Stimulated activated CD4-positive, alpha-beta T cell treated with anti-CD3 and anti-CD28 coated beads, Interleukin-4, amount 100 ng/mL, for 1 hour (primary cell): ENCODE data around the gene OOSP1.
"Not testable (repeated sequence)": the region's sequence is repeated elsewhere in the genome, so short reads cannot be mapped to it uniquely, and the experiment has no call there.

Experiments used
- DNase-seq: peaks from one replicate; pipeline ENCODE4 v3.0.0-alpha.2; 2020

The OOSP1 gene, protein sequence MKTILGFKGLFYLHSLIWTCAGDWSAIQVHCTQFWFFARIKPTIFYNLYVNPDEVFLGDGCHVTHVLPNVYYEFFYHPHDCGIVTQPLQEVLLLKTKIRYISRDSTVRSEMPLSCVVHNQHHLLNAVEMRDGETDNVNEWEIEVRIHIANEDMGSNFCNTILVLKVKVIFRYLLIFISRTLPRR

DNA sequence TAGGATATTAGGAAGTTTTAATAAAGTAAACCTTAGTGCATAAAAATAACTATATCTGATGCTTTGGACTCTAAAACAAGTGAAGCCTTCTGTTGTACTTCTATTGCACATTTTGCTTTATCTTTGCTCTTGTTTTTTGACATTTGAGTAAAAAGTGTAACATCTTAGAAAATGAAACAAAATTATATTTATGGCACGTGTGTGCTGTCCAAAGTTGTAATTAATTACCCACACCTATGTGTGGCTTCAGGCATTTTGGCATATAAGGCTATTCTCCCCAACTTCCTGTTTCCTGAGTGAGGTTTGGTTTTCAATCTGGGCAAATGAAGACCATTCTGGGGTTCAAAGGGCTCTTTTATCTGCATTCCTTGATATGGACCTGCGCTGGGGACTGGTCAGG is at the start of gene OOSP1:
TSS of gene OOSP1 (plus strand) at position 301 of the 400 bp plus-strand sequence. CDS start at position 324, 23 bp downstream.
- no peak for DNase-seq

DNA sequence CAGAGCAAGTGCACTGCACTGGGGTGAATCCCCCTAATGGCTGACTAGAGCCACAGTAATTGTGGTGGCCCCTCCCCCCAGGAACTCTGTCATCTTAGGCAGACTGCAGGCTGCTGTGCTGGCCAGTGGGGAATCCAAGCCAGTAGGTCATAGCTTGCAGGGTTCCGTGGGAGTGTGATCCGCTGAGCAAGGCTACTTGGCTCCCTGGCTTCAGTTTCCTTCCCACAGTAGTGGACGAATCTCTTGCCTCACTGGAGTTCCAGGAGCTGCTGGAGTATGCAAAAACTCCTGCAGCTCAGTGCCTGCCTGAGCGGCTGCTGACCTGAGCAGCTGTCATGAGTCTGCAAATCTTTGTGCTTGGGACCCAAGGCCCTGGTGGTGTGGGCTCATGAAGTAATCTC is 46.5 kb upstream of the OOSP1 start:
- no peak for DNase-seq

DNA sequence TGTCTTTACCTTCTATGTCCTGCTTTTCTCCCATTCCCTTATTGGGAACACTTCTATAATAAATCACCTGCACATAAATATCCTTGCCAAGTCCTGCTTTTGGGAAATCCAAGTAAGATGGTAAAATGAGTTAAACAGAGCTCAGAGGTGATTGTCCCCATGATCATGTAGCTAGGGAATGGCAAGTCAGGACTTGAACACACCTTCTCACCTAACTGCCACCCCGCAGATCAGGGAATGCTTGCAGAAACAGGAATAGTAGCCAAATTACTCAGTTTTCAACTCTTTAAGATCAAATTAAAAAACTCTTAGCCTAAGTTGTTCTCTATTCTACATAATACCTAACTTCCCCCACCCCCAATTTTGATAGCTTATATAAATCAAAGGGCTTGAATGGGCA is 43.6 kb upstream of the OOSP1 start:
- DNase-seq = no peak

DNA sequence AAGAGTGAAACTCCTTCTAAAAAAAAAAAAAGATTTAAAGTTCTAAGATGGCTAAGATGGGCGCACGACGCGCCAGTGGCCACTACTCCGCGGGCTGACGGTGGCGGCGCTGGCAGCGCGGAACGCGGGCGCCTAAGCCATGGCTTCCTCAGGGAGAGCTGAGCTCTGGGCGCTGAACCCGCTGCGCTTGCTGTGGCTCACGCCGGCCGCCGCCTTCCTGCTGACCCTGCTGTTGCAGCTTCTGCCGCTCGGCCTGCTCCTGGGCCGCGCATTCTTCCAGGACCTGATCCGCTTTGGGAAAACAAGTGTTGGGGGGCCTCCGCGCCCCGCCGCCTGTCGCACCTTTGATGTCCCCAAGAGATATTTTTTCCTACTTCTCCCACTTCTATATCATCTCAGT is 40.2 kb upstream of the OOSP1 start:
- DNase-seq = no peak

DNA sequence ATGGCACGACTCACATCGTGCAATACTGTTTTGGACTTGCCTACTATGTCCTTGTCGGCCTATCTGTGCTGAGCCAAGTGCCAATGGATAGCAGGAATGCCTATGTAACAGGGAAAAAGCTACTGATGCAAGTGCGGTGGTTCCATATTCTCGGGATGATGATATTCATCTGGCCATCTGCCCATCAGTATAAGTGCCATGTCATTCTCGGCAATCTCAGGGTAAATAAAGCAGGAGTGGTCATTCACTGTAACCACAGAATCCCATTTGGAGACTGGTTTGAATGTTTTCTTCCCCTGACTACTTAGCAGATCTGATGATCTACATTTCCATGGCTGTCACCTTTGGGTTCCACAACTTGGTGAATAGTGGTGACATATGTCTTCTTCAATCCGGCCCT is 39.6 kb upstream of the OOSP1 start:
- no peak for DNase-seq

DNA sequence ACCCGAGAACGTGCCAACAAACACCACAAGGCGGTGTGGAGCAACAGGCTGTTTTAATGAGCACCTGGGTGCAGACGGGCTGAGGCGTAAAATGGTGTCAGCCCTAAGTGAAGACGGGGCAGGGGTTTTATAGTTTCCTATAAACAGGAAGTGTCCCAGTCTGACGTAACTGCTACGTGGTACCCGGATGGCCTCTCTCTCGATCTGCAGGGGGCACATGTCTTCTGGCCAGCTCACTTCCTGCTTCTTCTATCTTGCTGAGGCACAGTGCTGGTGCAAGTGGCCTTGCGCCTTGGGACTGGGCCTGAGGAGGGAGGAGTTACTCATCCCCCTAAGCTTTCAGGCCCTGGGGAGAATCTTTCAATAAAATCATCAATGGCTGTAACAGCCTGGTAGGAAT is 38.7 kb upstream of the OOSP1 start:
- DNase-seq = no peak

DNA sequence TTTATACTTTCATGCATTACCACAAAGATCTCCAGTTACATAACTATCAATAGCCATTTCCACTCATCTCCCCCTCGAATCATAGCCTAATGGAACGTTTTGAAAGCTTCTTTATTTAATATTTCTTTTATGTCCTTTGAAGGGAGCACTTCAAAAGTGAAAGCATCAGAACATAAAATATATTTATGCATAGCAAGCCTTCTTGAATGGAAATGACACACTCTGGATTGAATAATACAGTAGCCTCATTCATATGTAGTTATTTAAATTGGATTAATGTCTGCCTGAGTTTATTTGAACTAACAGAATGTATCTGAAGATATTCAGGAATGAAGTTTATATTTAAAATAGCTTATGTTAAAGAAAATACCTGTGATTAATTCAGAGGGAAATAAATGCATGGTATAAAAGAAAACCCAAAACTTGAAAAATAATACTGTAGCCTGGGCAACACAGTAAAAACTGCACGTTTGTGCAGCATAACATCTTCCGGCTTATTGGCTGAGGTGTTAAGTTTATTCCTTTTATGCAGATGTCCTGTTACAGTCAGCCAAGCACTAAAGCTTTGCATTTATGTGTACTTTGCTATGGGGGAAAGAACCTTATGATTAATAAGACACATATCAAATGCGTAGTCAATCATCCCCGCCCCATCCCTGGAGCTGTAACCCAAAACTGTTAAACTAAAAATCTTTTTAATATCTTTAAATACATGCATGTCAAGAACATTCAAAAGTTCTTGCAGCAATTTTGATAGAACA is 37.7 kb upstream of the OOSP1 start:
- no peak for DNase-seq

DNA sequence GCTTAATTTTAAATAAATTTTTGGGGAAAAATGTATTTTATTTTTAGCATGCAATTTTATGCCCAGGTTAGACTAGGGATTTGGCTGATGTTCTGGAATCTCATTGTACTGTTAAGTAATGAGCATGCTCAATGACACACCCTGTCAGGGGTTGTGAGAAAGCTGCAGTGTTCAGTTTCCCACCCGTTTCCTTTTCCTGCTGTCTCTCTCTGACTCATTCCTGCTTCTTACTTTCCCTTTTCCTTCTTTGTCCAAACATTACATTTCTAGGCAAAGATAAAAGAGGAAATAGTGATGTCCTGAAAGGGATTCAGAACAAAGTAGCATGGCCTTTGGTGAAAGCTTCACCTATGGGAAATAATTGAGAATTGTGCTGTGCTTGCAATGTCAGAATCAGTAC is 36.9 kb upstream of the OOSP1 start:
- DNase-seq = no peak

DNA sequence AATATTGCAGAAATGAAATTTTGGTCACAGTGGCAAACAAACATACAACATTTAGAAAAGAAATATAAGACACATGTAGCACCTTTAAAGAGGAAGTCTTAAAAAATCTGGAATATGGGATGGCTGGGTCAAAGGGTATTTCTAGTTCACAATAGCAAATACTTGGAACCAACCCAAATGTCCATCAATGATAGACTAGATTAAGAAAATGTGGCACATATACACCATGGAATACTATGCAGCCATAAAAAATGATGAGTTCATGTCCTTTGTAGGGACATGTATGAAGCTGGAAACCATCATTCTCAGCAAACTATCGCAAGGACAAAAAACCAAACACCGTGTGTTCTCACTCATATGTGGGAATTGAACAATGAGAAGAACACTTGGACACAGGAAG is 34.7 kb upstream of the OOSP1 start:
- DNase-seq = not testable (repeated sequence)

DNA sequence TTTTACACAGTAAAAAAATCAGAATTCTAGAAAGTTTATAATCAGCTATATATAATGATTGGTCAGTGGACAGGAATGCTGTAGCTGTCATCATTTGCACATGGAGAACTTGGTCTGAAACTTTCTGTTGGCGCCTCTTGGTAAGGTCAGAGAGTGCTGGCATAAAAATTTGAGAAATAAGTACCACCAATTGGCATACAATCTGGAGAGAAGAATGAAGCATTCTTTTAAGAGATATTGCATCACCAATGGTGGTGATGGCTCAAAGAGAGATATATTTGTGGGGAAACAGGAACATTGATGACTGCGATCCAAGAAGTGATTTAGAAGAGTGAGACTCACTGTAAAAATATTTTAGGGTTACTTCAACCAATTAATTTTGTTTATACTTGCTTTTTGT is 19.8 kb upstream of the OOSP1 start:
- DNase-seq = no peak

DNA sequence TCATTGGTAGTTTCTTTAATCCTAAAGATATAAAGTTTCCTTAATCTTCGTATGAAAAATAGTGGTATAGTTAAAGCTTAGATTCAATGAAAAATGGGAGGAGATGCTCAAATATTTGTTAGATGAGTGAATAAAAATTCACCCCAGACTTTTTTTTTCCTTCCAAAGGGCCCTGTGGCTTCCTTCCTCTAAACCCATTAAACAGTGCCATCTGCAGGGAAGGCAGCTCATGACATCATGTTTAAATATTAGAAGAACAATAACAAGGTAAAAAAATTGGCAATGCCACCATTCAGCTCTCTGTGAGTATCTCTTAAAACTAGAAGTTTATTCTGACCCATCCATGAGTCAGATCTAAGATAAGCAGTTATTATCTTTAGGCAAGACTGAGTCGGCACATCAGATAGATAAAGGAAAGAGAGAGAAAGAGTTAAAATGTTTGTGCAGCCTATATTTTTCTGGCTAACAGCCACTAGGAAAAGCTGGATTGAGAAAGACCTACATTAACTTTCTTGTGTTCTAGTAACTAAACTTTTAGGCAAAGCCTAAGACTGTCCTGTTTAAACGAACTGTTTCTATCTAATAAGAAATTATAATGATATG is 19.1 kb upstream of the OOSP1 start:
- no peak for DNase-seq

DNA sequence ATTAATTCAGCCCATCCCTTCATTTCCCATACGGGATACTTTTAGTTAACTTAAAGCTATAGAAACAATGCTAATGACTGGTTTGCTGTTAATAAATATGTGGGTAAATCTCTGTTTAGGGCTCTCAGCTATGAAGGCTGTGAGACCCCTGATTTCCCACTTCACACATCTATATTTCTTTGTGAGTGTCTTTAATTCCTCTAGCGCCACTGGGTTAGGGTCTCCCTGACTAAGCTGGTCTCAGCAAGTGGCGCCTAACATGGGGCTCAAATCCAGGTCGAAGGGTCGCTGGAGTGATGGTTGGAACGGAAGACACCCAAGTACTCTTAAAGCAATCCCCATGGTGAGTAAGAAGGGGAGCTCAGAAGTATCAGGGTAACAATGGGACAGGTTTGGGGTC is 14.4 kb upstream of the OOSP1 start:
- no peak for DNase-seq

DNA sequence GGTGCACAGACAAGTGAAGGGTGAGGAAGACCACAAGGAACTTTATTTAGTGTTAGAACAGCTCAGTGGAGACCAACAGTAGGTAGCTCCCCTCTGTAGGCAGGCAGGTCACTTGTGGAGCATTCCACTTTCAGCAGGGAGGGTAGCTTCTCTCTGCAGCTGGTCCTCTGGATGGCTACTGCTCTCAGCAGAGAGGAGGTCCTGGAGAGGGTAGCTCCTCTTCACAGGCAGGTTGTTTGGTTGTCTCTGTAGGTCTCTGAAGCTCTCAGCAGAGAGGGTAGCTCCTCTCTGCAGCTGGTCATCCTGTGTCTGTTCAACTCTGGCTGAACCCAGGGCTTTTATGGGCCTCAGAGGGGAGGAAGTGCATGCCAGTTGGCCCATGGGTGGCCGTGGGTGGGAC is 6.5 kb upstream of the OOSP1 start:
- no peak for DNase-seq

DNA sequence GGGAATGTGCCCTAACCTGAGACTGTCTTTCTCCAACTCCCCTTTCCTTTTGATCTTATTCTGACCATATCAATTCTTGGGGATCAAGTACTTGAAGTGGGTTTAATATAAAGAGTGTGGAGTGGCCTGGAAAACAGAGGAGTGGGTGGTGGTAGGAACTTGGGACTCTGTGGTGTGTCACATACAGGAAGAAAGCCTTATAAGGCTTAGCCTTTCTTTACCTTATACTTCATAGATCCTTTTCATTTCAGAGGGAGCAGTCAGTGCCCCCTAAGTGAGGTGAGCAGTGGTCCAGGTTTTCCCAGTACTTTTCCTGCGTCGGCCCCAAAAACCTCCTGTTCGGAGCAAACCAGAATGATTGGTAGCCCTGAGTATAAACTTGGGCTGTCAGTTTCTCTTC is 486 bp downstream of the OOSP1 start:
- DNase-seq = no peak

DNA sequence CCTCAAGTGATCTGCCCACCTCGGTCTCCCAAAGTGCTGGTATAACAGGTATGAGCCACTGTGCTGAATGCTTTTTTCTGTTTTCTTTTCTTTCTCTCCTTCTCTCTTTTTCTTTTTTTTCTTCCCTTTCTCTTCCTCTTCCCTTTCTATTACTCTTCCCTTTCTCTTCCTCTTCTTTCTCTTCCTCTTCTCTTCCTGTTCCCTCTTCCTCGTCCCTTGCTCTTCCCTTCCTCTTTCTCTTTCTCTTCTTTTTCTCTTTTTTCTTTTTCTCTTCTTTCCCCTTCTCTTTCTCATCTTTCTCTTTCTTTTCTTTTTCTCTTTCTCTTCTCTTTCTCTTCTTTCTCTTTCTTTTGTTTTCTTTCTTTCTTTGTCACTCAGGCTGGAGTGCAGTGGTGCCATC is 1.2 kb downstream of the OOSP1 start:
- DNase-seq = no peak

DNA sequence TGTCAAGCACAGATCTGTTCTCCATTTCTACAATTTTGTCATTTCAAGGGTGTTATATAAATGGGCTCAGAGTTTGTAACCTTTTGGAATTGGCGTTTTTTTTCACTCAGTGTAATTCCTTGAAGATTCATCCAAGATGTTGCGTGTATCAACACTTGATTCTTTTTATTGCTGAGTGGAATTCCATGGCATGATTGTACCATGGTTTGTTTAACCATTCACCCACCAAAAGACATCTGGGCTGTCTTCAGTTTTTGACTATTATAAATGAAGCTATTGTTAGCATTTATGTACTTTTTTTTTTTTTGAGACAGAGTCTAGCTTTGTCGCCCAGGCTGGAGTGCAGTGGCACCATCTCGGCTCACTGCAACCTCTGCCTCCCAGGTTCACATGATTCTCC is 2.9 kb downstream of the OOSP1 start:
- no peak for DNase-seq

DNA sequence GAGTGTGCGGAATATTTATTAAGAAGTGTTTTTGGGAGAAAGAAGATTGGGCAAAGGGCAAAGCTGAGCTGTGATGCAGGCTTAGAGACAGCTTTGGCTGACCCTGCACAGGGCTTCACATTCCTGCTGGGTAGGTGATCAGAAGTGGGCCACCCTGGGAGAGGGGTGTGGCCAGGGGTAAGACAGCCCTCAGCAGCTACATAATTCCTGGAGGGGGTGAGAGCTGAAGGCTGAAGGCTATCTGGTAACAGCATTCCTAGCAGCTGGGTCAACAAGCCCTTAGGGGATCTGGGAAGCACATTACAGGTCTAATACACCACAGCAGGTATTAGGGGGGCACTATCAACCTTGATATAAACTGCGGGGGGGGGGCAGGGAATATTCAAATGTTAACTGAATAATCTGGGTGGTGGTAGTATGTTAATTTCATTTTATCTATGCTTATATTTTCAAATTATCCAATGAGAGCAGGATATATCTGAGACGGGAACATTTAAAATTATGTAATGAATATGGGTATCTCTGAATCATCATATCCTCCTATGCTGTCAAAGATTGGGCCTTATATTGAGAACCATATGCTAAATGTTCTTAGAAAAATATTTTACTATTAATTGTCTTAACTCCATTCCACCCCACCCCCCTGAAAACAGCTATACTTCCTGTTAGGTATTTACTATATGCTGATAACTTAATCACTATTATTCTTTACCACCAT is 5.9 kb downstream of the OOSP1 start:
- DNase-seq = no peak

DNA sequence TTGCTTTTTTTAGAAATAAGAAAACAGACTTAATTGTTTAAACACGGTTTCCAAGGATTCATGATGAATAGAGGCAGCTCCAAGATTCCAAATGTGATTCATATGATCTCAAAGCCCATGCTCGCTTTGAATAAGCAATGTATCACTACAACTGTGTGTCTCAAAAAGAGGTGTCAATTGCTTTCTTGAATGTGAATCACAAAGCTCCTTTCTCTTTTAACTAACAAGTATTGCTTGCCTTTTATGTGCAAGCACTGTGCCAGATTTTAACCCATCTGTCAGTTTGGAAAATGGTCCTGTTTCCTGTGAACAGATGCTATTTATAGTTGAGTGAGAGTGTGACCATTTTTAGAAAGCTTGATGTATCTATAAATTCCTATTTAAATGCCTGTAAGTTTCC is 6.5 kb downstream of the OOSP1 start:
- DNase-seq = no peak

DNA sequence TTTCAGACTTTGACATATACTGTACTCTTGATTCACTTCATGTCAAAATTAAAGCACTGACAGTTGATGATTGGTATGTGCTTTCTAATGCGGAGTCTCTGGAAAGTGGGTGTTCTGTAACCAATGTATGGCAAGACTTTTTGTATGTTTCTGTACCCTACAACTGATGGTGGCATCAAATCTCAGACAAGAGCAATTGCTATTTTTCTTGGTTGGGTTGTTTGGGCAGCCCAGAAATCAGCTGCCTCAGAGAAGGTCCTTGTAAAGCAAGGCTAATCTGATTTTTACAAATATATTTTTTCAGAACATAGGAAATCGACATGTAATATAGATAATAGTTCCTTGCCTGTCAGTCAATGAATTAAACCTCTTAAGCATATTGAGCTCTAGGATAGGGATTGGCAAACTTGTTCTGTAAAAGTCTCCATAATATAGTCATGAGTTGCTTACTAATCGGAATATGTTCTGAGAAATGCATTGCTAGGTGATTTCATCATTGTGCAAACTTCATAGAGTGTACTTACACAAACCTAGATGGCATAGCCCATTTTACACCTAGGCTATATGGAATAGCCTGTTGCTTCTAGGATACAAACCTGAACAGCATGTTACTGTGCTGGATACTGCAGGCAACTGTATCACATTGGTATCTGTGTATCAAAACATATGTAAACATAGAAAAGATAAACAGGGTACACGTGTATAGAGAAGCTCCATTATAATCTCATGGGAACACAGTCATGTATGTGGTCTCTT is 15.4 kb downstream of the OOSP1 start:
- no peak for DNase-seq

DNA sequence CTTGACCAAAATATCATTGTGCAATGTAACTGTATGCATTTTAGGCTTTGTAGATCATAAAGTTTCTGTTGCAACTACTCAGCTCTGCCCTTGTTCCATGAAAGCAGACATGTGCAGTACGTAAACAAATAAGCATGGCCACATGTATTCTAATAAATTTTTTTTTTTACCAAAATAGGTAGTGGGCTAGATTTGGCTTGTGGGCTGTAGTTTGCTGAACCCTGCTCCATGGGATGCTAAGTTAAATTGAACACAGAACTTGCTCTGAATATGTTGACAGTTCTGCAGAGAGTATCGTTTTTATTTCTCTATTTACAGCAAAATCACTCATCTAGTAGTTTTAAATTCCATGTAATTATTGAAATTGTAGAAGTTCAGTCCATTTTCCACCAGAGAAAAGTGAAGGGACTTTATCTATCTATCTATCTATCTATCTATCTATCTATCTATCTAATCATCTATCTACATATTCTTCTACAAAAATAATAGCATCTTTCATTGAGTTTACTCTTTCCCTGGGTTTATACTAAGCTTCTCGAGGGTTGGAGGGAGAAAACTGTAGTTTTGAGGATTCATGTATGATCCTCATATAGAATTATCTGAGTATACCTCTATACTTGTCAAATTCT is 16.1 kb downstream of the OOSP1 start:
- DNase-seq = no peak

DNA sequence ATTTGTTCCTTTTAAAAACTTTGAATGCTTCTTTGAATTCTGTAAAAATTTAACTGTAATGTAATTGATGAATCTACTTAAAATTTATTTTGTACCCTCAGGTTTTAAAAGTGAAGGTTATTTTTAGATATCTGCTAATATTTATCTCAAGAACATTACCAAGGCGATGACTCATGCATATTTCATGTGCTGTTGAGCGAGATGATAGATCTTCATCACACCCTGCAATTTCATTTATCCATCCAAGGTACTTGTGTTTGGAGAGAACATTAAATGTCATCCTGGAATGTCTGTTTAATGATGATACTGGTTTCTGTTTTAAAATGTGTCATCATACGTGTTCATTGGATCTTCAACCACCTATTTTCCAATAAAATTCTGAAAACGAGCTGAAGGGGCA is 18.9 kb downstream of the OOSP1 start:
- no peak for DNase-seq

DNA sequence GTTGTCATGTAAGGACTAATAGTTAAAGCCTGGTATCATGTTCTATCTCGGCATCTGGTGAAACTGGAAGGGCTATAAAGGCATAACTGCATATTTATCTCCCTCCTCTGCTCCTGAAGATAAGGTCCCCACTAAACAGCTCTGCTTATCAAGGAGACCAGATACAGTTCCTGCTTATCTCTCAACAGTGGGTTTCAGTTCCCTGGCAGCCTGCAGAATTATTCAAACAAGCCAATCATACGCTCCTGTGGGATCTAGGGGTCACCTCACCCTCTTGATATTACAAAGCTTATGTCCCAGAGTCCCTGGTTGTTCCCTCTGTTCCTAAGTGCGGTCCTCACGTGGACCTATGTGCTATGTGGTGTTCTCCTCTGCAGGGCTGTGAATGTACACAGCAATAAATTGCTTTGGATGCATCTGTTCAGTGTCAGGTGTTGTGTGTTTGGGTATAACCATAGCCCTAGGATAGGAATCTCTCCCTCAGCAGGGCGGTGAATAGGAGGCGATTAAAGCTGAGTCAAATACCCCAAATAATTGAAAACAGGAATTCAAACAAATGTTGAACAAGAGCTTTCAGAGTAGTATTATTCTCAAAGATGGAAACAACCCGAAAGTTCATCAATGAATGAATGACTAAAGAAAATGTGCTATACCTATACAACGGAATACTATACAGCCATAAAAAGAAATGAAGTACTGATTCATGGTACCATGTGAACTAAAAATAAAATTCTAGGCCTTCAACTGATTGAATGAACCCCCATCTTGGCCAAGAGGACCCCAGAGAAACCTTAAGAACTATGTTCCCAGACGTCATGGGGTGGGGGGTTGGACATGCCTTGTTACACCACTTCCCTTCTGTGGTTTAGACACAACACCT is 22.5 kb downstream of the OOSP1 start:
- DNase-seq = no peak
